ENCODE data around the gene GBP6. TPM values are rescaled to one million over a fixed set of nuclear protein-coding genes. Genes with fewer than 3 reads are reported as not detected.

GBP6 gene
- total and polyA plus RNA-seq, 12 donors = 0.07 to 0.14 (median 0.10) TPM; not detected in 8

DNA sequence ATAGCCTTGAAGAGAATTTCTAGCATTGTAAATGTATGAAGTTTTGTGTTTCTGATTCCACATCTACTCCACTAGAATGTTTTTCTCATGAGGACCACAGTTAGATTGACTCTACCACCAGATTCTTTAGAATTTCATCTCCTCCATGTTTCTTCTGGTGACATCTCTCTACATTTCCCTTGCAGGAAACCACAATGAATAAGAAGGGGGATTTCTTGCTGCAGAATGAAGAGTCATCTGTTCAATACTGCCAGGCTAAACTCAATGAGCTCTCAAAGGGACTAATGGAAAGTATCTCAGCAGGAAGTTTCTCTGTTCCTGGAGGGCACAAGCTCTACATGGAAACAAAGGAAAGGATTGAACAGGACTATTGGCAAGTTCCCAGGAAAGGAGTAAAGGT, 18.6 kb downstream of the GBP6 start:
- Histone ChIP-seq H3K9me3 (no peaks in the 10 kb centered on the region), H3K27ac (no peak overlapping the region), H3K4me3 (no peak overlapping the region), H3K27me3 (no peaks in the 10 kb centered on the region), H3K4me1 (peaks cover 0 to 11% (median 0%) of the 10 kb centered on the region in 9 donors), H3K36me3 (no peaks in the 10 kb centered on the region)
- TF ChIP-seq, protein P1, sequence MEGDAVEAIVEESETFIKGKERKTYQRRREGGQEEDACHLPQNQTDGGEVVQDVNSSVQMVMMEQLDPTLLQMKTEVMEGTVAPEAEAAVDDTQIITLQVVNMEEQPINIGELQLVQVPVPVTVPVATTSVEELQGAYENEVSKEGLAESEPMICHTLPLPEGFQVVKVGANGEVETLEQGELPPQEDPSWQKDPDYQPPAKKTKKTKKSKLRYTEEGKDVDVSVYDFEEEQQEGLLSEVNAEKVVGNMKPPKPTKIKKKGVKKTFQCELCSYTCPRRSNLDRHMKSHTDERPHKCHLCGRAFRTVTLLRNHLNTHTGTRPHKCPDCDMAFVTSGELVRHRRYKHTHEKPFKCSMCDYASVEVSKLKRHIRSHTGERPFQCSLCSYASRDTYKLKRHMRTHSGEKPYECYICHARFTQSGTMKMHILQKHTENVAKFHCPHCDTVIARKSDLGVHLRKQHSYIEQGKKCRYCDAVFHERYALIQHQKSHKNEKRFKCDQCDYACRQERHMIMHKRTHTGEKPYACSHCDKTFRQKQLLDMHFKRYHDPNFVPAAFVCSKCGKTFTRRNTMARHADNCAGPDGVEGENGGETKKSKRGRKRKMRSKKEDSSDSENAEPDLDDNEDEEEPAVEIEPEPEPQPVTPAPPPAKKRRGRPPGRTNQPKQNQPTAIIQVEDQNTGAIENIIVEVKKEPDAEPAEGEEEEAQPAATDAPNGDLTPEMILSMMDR (IDR thresholded peaks at IDR 0.05) = no peak
- DNase-seq (no peak), ATAC-seq (no peak)
- intact Hi-C loops (cut with DNase I) = no loop called here

DNA sequence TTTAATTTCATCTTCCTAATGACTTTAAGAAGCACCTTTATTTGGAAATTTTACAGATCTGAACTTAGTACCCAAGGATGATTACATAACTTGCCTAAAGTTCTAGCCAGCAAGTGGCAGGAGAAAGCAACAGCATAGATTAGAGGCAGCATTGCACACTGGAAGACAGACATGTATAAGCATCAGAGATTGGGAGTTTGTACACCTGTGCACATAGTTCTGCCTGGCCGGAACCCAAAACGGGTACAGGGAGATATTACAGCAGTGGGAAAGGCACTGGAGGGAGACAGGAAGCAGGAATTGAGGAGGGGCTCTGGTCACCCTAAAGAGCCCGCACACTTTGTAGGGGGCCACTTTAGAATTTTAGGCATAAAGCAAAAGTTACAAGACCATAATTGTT, 19.3 kb downstream of the GBP6 start:
- WGBS, 2 donors = 85 to 96% methylated on average over 3 of the region's 3 CpGs
- ATAC-seq (no peak), DNase-seq (no peak)
- H3K4me1 ChIP-seq = peaks cover 0 to 11% (median 0%) of the 10 kb centered on the region in 9 donors
- TF ChIP-seq, protein P1 (IDR thresholded peaks at IDR 0.05) = no peak
- H3K27ac ChIP-seq = no peak overlapping the region
- intact Hi-C loops (cut with DNase I) = no loop called here
- H3K27me3 ChIP-seq = no peaks in the 10 kb centered on the region
- no peak overlapping the region for H3K4me3 ChIP-seq
- no peaks in the 10 kb centered on the region for H3K36me3 ChIP-seq
- no peaks in the 10 kb centered on the region for H3K9me3 ChIP-seq

DNA sequence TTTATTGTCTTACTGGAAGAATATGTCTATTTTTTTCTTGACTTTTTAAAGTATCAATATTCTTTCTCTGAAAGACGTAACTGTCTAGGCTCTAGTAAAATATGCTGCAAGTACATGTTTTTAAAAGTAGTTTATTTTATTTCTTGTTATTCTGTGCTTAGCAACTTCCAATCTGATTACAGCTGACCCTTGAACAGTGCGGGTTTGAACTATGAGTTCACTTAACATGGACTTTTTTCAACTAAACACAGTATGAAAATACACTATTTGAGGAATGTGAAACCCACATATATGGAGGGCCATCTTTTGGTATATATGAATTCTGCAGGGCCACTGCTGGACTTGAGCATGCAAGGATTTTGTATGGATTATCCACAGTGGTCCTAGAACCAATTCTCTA, 26.8 kb downstream of the GBP6 start:
- H3K9me3 ChIP-seq = no peaks in the 10 kb centered on the region
- H3K4me1 ChIP-seq = no peaks in the 10 kb centered on the region
- TF ChIP-seq, protein P1 (IDR thresholded peaks at IDR 0.05) = no peak
- no peak overlapping the region for H3K4me3 ChIP-seq
- 91 to 97% methylated on average over 2 of the region's 2 CpGs for WGBS, 2 donors
- H3K27ac ChIP-seq = no peak overlapping the region
- no peak for ATAC-seq
- DNase-seq = no peak
- no peaks in the 10 kb centered on the region for H3K36me3 ChIP-seq
- intact Hi-C loops (cut with DNase I) = no loop called here
- H3K27me3 ChIP-seq = no peaks in the 10 kb centered on the region

DNA sequence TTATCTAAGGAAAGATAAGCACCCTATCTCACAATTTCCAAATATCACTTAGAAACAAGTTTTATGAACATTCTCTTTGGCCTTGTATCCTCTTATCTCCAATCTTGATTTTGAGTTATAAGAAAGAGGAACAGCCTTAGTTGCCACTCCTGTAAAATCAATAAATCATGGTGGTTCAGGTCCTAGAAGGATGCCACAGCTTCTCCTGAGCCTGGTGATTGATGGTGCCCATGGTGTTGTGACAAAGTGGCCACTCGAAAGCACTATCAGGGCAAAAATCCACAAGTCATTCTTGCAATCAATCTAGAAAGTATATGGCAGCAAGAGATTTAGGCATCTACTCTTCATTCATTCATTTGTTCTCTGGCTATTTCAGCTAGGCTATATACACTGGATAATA, 27.8 kb downstream of the GBP6 start:
- Histone ChIP-seq H3K27ac (no peak overlapping the region), H3K9me3 (peaks cover 0 to 2% (median 0%) of the 10 kb centered on the region in 11 donors), H3K27me3 (no peaks in the 10 kb centered on the region), H3K36me3 (no peaks in the 10 kb centered on the region), H3K4me3 (no peak overlapping the region), H3K4me1 (no peaks in the 10 kb centered on the region)
- TF ChIP-seq, protein P1 (IDR thresholded peaks at IDR 0.05) = no peak
- intact Hi-C loops (cut with DNase I) = no loop called here
- WGBS, 2 donors = 57 to 58% methylated on average over 1 of the region's 1 CpG
- DNase-seq (no peak), ATAC-seq (no peak)
